ENCODE results near the gene P2RY13. TPM values are rescaled to one million over a fixed set of nuclear protein-coding genes. Genes with fewer than 3 reads are reported as not detected.

The P2RY13 gene
- total and polyA plus RNA-seq, 2 donors from 2014 or later = 0.71 to 2.5 TPM

GRCh38 chr3:151314137-151314536 is 15.2 kb downstream of the P2RY13 start:
- H3K9ac ChIP-seq (ENCODE audit: low read length in 3 of 3) = no peak overlapping the region
- FAIRE-seq (no peak), DNase-seq (no peak)
- no peaks in the 10 kb centered on the region for H3K4me1 ChIP-seq (ENCODE audit: control insufficient read depth in 2 of 3, insufficient read depth in 2 of 3, low read depth in 1 of 3, low read length in 3 of 3)
- TF ChIP-seq CTCF (IDR thresholded peaks at IDR 0.05; ENCODE audit: borderline replicate concordance, extremely low read depth, insufficient read depth) = no peak
- H3K9me3 ChIP-seq (ENCODE audit: control insufficient read depth in 2 of 3, insufficient read depth in 1 of 3, low read length in 3 of 3) = no peaks in the 10 kb centered on the region
- H3K36me3 ChIP-seq (ENCODE audit: control insufficient read depth in 2 of 3, insufficient read depth in 3 of 3, low read length in 3 of 3) = no peaks in the 10 kb centered on the region
- H3K27me3 ChIP-seq (ENCODE audit: control insufficient read depth, insufficient read depth, low read length) = no peaks in the 10 kb centered on the region
- no peak overlapping the region for H3K4me3 ChIP-seq (ENCODE audit: low read length in 3 of 3)
- intact Hi-C loops (cut with DNase I) = no loop called here
- H3K27ac ChIP-seq (ENCODE audit: low read depth in 2 of 2, low read length in 2 of 2) = no peak overlapping the region

- no peak for TF ChIP-seq CTCF (IDR thresholded peaks at IDR 0.05; ENCODE audit: borderline replicate concordance, extremely low read depth, insufficient read depth)
- H3K9me3 ChIP-seq (ENCODE audit: control insufficient read depth in 2 of 3, insufficient read depth in 1 of 3, low read length in 3 of 3) = no peaks in the 10 kb centered on the region
- no peak overlapping the region for H3K9ac ChIP-seq (ENCODE audit: low read length in 3 of 3)
- H3K4me1 ChIP-seq (ENCODE audit: control insufficient read depth in 2 of 3, insufficient read depth in 2 of 3, low read depth in 1 of 3, low read length in 3 of 3) = no peaks in the 10 kb centered on the region
- H3K27me3 ChIP-seq (ENCODE audit: control insufficient read depth, insufficient read depth, low read length) = no peaks in the 10 kb centered on the region
- no peaks in the 10 kb centered on the region for H3K36me3 ChIP-seq (ENCODE audit: control insufficient read depth in 2 of 3, insufficient read depth in 3 of 3, low read length in 3 of 3)
- intact Hi-C loops (cut with DNase I) = no loop called here
- FAIRE-seq (no peak), DNase-seq (no peak)
- H3K27ac ChIP-seq (ENCODE audit: low read depth in 2 of 2, low read length in 2 of 2) = no peak overlapping the region
- H3K4me3 ChIP-seq (ENCODE audit: low read length in 3 of 3) = no peak overlapping the region
Observed at GRCh38 chr3:151312972-151313371, 16.4 kb downstream of the P2RY13 start.

- no peak for TF ChIP-seq CTCF (IDR thresholded peaks at IDR 0.05; ENCODE audit: borderline replicate concordance, extremely low read depth, insufficient read depth)
- peaks cover 0 to 2% (median 0%) of the 10 kb centered on the region in 3 donors for H3K4me1 ChIP-seq (ENCODE audit: control insufficient read depth in 2 of 3, insufficient read depth in 2 of 3, low read depth in 1 of 3, low read length in 3 of 3)
- intact Hi-C loops (cut with DNase I) = no loop called here
- H3K27ac ChIP-seq (ENCODE audit: low read depth in 2 of 2, low read length in 2 of 2) = no peak overlapping the region
- H3K4me3 ChIP-seq (ENCODE audit: low read length in 3 of 3) = no peak overlapping the region
- no peaks in the 10 kb centered on the region for H3K9me3 ChIP-seq (ENCODE audit: control insufficient read depth in 2 of 3, insufficient read depth in 1 of 3, low read length in 3 of 3)
- no peaks in the 10 kb centered on the region for H3K36me3 ChIP-seq (ENCODE audit: control insufficient read depth in 2 of 3, insufficient read depth in 3 of 3, low read length in 3 of 3)
- DNase-seq = no peak
- H3K27me3 ChIP-seq (ENCODE audit: control insufficient read depth, insufficient read depth, low read length) = no peaks in the 10 kb centered on the region
- FAIRE-seq = no peak
- no peak overlapping the region for H3K9ac ChIP-seq (ENCODE audit: low read length in 3 of 3)
Observed at GRCh38 chr3:151309566-151309965, 19.8 kb downstream of the P2RY13 start.
